Mesodermal cell (in vitro differentiated cells): Measurements from ENCODE around the gene SBNO2.

ENCODE experiments used
- H3K27ac ChIP-seq: 2 replicates; pipeline ENCODE4 v1.7.0; 2013; ENCODE audit warnings: mild to moderate bottlenecking, low read depth, low read length, moderate library complexity; ENCODE audit not compliant: severe bottlenecking
- H3K36me3 ChIP-seq: 2 replicates; pipeline ENCODE4 v1.7.1; 2013; ENCODE audit warnings: mild to moderate bottlenecking, low read length, moderate library complexity; ENCODE audit not compliant: control insufficient read depth, insufficient read depth
- H3K4me1 ChIP-seq: one replicate; pipeline ENCODE4 v1.7.1; 2013; ENCODE audit warnings: mild to moderate bottlenecking, low read length; ENCODE audit not compliant: insufficient read depth, control insufficient read depth, poor library complexity, severe bottlenecking
- H3K4me3 ChIP-seq: 2 replicates; pipeline ENCODE4 v1.7.0; 2013; ENCODE audit warnings: low read length, control low read depth, mild to moderate bottlenecking; ENCODE audit not compliant: insufficient read depth, poor library complexity, severe bottlenecking; ENCODE audit errors: extremely low read depth
- H3K9me3 ChIP-seq: 2 replicates; pipeline ENCODE4 v1.7.1; 2013; ENCODE audit warnings: mild to moderate bottlenecking, low read length, moderate library complexity; ENCODE audit not compliant: control insufficient read depth
- WGBS, 2 experiments: methylation state at CpG; one replicate each; pipeline ENCODE4 v1.1.5; 2013; ENCODE audit warnings: missing lambda C conversion rate in 2 of 2; ENCODE audit not compliant: insufficient coverage in 2 of 2; 5-methylcytosine and 5-hydroxymethylcytosine counted together

SBNO2 gene

GRCh38 chr19:1172353-1173158 lies 1.5 kb downstream of the SBNO2 start:
- H3K27ac ChIP-seq: peak overlapping the region; percentile 2

GRCh38 chr19:1171755-1172352 lies 2.2 kb downstream of the SBNO2 start:
- Histone ChIP-seq H3K27ac (no peak overlapping the region), H3K9me3 (no peaks in the 10 kb centered on the region), H3K4me1 (peaks cover 39% of the 10 kb centered on the region), H3K36me3 (peaks cover 13% of the 10 kb centered on the region), H3K4me3 (no peak overlapping the region)
- 72 to 76% methylated on average over 13 of the region's 15 CpGs for WGBS, 2 experiments

More at GRCh38 chr19:1172353-1173158, 1.5 kb downstream of the SBNO2 start:
- 29 to 47% methylated on average over 25 to 26 of the region's 36 CpGs for WGBS, 2 experiments
- H3K4me3 ChIP-seq: peak overlapping the region; percentile 82
- peaks cover 9% of the 10 kb centered on the region for H3K36me3 ChIP-seq
- peaks cover 39% of the 10 kb centered on the region for H3K4me1 ChIP-seq
- H3K9me3 ChIP-seq: no peaks in the 10 kb centered on the region

GRCh38 chr19:1170938-1171754 lies 2.9 kb downstream of the SBNO2 start:
- Histone ChIP-seq H3K9me3 (no peaks in the 10 kb centered on the region), H3K36me3 (peaks cover 18% of the 10 kb centered on the region), H3K4me1 (peaks cover 39% of the 10 kb centered on the region), H3K27ac (no peak overlapping the region), H3K4me3 (no peak overlapping the region)
- WGBS, 2 experiments: 92 to 98% methylated on average over 19 to 38 of the region's 38 CpGs

GRCh38 chr19:1169921-1170885 lies 3.9 kb downstream of the SBNO2 start:
- WGBS, 2 experiments: 92% methylated on average over 45 to 51 of the region's 52 CpGs
- Histone ChIP-seq H3K9me3 (no peaks in the 10 kb centered on the region), H3K27ac (peak overlapping the region; percentile 69), H3K4me1 (peaks cover 39% of the 10 kb centered on the region), H3K36me3 (peaks cover 21% of the 10 kb centered on the region), H3K4me3 (no peak overlapping the region)

- Histone ChIP-seq H3K4me1 (peaks cover 39% of the 10 kb centered on the region), H3K27ac (peak overlapping the region; percentile 69), H3K4me3 (no peak overlapping the region), H3K36me3 (peaks cover 23% of the 10 kb centered on the region), H3K9me3 (no peaks in the 10 kb centered on the region)
- 89 to 92% methylated on average over 10 of the region's 10 CpGs for WGBS, 2 experiments
These were observed 4.7 kb downstream of the SBNO2 start for GRCh38 chr19:1169411-1169791.

- peaks cover 39% of the 10 kb centered on the region for H3K4me1 ChIP-seq
- no peaks in the 10 kb centered on the region for H3K9me3 ChIP-seq
- no peak overlapping the region for H3K4me3 ChIP-seq
- peaks cover 23% of the 10 kb centered on the region for H3K36me3 ChIP-seq
- 87 to 88% methylated on average over 42 to 50 of the region's 50 CpGs for WGBS, 2 experiments
- H3K27ac ChIP-seq: peak overlapping the region; percentile 69
These were observed 5.3 kb downstream of the SBNO2 start for GRCh38 chr19:1168572-1169410.

- WGBS, 2 experiments: 94% methylated on average over 28 to 32 of the region's 35 CpGs
- peak overlapping the region; percentile 69 for H3K27ac ChIP-seq
- no peak overlapping the region for H3K4me3 ChIP-seq
These were observed 6.1 kb downstream of the SBNO2 start for GRCh38 chr19:1167687-1168571.

GRCh38 chr19:1166872-1167573 lies 7.0 kb downstream of the SBNO2 start:
- WGBS, 2 experiments: 95% methylated on average over 31 to 33 of the region's 33 CpGs
- Histone ChIP-seq H3K9me3 (no peaks in the 10 kb centered on the region), H3K36me3 (peaks cover 23% of the 10 kb centered on the region)

More at GRCh38 chr19:1167687-1168571, 6.1 kb downstream of the SBNO2 start:
- H3K36me3 ChIP-seq: peaks cover 23% of the 10 kb centered on the region
- H3K9me3 ChIP-seq: no peaks in the 10 kb centered on the region
- peaks cover 39% of the 10 kb centered on the region for H3K4me1 ChIP-seq

More at GRCh38 chr19:1166872-1167573, 7.0 kb downstream of the SBNO2 start:
- Histone ChIP-seq H3K27ac (no peak overlapping the region), H3K4me3 (no peak overlapping the region), H3K4me1 (peaks cover 32% of the 10 kb centered on the region)
